NCI-H345 (cell line): ENCODE measurements around the gene KLF7.

ENCODE experiments used
- DNase-seq: peaks from one replicate; lab custom pipeline; 2025; lab: John Stamatoyannopoulos, UW

Gene KLF7

GRCh38 chr2:207091176-207091575 lies 74.6 kb downstream of the KLF7 start:
- DNase-seq: no peak

DNA sequence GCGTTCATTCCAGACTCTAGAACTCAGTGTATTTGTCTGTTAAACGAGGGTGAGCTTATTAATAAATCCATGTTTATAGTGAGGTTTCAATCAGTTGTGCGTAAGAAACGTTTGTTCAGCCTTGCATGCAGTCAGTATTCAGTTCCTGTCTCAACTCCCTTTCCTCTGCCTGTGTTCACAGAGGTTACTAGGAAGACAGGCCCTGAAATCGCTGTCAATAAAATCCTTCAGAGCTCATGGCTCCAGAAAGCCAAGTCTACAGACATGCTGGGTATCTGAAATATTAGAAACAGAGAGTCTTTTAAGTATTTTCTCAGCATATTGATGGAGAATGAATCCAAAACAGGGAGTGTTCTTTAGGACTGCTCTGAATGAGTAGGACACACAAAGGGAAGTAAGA lies 75.4 kb downstream of the KLF7 start:
- no peak for DNase-seq

- DNase-seq: peak; percentile 23
These were observed 76.9 kb downstream of the KLF7 start for GRCh38 chr2:207088839-207089238.

DNA sequence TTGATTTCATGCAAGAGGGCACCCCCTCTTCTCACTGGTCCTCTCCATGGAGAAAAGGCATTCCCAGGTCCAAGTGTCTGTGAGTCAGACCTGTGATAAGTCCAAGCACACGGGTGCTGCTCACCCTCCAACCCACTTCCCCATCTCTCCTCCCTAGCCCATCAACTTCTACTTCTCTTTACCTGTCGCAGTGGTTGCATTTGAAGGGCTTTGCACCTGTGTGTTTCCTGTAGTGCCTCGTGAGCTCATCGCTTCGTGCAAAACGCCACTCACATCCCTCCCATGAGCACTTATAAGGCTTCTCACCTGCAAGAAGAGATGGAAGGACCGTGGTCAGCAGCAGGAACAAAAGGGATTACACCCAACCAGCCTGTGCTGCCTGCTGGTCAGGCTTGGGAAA lies 77.5 kb downstream of the KLF7 start:
- peak; percentile 66 for DNase-seq

DNA sequence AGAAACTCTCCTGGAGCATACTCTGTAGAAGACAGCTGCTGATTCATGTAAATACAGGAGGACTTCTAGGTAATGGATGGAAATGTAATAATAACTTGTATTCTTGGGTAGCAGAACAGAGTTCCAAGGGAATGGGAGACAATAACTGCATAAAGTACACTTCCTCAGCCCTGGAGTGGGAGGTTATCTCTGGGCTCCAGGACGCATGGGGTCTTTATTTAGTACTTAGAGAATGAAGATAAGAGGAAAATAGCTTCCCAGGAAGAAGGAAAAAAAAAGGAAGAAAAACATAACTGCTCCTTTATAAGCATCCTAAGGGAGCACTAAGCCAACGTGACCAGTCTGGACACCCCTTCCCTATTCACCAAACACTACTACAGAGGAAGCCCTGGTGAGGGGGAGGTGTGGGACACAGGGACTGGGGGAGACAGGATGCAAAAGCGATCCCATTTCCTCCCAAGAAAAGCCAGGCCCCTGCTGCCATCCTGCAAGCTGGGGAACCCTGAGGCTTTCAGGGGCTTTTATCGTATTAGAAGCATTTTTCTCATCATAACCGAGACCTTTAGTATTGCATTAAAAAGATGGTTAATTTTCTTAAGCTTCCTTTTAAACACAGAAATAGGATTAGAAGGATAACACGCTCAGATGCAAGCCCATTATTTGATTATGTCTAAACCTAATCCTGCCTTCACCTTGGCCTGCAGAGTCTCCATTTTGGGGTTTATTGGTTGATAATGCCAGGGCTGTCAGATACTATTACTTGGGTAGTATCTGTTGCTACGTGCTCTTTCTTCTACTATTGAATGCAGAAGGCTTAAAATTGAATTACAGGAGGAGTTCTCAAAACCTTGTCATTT lies 78.5 kb downstream of the KLF7 start:
- no peak for DNase-seq

GRCh38 chr2:207086136-207086535 lies 79.6 kb downstream of the KLF7 start:
- no peak for DNase-seq

- no peak for DNase-seq
These were observed 80.6 kb downstream of the KLF7 start for GRCh38 chr2:207085110-207085509.

DNA sequence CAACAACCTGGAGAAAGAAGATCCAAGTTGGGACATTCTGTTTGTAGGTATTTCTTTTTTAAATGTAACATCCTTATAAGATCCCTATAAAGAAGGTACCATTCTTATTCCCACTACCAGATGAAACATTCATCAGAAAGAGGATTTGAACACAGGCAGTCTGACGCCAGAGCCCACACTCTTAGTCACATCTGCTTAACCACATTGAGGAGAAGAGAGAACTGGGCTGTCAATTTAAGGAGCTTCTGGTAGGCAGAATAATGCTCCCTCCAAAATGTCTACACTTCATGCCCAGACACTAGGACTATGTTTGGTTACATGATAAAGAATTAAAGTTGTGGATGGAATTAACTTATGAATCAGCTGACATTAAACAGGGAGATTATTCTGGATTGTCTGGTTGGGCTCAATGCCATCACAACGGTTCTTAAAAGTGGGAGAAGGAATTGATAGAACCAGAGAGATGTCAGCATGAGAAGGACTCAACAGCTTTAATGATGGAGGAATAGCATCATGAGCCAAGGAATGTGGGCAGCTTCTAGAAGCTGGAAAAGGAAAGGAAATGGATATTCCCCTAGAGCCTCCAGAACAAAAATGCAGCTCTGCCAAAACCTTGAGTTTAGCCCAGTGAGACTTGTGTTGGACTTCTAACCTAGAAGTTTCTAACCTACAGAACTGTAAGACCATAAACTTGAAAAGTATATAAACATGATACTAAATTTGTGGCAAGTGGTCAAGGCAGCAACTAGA lies 82.2 kb downstream of the KLF7 start:
- DNase-seq: no peak

DNA sequence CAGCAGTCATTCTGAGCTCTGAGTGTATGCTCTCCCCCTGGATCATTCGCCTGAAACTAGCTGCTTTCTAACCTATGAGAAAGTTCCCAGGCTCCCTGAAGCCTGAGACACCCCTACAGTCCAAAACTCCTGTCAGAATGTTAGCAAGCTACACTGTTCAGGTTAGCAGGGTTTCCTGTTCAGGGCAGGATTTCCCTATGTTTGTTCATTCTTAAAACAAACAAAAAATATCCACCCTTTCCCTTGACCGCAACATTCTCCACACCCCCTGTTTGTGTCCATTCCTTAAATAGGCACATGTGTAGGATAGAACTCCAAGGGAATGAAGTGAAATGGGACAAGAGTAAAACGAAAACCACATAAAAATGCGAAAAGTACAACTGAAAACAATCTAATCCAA lies 83.1 kb downstream of the KLF7 start:
- no peak for DNase-seq

- no peak for DNase-seq
These were observed 87.5 kb downstream of the KLF7 start for GRCh38 chr2:207078186-207078798.

DNA sequence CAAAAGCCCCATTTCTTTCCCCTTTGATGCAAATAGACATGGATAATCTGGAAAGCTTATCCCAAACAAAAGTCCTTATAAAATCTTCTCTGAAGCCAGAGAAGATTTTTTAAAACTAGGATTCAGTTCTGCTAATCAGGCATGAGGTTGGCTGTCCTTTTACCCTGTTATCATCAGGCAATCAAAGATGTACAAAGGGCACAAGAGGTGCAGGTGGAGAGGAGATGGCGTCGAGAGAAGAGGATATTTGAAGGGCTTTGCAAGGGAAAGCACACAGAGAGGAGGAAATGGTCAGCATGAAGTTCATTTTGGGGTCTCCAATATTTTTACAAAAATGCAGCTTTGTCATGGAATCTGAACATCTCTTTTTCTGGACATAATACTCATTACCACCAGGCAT lies 88.5 kb downstream of the KLF7 start:
- DNase-seq: no peak

DNA sequence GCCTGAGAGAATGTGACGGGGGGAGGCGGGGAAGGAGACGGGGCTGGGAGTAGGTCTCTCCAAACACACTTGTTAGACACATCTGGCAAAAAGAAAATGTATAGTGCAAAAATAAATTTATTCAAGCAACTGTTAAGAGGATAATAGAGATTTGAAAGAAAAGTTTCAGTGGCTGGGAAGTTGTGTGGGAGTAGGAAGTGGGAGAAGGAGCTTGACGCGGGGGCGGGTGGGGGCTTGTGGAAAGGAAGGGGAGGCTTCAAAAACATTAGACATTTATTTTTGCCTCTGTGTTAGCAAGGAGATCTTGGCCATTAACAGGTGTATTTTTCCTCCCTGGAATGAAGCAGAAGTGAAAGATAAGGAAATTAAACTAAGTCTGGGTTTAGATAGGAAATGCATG lies 90.3 kb downstream of the KLF7 start:
- no peak for DNase-seq

GRCh38 chr2:207073801-207074678 lies 91.7 kb downstream of the KLF7 start:
- no peak for DNase-seq

- DNase-seq: no peak
These were observed 92.3 kb downstream of the KLF7 start for GRCh38 chr2:207073412-207073800.

GRCh38 chr2:207072571-207072970 lies 93.2 kb downstream of the KLF7 start:
- DNase-seq: no peak

GRCh38 chr2:207071820-207072219 lies 93.9 kb downstream of the KLF7 start:
- DNase-seq: no peak

DNA sequence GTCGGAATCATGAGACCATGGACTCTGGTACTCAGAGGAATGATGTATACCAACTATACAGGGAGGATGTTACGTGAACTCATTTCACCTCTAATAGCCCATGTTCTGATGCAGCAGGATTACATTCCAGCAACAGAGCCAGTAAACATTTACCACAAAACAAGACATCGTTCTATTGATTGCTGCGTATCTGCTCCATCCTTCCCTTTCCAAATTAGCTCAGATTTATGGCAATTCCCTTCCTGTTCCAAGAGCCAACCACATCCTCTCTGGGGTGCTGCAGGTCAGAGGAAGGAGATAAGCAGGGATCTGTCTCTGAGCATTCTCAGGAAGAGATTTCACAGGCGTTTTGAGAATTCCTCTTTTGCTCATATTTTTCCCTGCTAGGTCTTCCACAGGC lies 98.3 kb downstream of the KLF7 start:
- DNase-seq: no peak

GRCh38 chr2:207066791-207067460 lies 98.8 kb downstream of the KLF7 start:
- DNase-seq: peak; percentile 47

DNA sequence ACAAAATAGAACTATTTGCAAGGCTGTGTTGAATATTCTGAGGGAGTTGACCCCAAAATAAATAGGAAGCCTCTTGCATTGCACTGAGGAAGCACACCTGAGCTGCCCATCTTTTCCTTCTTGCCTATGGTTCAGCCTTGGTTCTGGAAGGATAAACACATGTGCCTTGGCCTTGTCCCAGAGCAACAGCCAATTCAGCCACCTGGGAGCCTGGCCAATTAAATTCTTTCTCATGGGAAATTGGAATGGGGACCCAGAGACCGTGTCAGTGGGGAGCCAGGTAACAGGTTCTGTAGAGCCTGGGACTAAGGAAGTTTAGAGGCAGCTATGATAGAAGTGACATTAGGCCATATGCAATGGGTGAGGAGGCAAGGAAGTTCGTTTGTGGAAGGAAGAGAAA lies 99.6 kb downstream of the KLF7 start:
- DNase-seq: no peak

DNA sequence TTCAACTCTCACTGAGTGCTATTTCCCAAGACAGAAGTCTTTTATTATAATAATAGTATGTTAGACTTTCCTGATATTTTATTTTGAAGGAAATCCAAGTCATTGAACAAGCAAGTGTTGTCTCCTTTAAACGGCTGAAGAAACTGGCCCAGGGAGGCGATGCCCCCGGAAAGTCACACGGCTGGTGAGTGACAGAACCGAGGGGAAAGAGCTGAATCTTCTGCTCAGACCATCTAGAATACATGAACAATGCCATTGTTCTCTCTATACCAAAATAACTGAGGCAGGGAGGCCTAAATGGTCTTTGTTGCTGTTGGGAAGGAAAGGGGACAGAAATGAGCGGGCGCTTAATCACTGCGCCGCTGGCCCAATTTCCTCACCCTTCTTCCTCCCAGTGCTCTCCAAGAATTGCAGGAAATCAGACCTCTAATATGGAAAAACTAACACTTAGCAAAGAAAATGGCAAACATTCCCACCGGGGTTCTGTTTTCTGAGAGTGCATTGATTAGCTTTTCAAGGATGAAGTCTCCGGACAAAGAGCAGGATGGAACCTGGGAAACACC lies 101.5 kb downstream of the KLF7 start:
- no peak for DNase-seq

GRCh38 chr2:207061181-207061580 lies 104.6 kb downstream of the KLF7 start:
- DNase-seq: no peak
